Measurements from ENCODE around the gene C6orf62. TPM values are rescaled to one million over a fixed set of nuclear protein-coding genes. Genes with fewer than 3 reads are reported as not detected.
"Not testable (repeated sequence)": the region's sequence is repeated elsewhere in the genome, so short reads cannot be mapped to it uniquely, and the experiment has no call there.

C6orf62 gene
- total RNA-seq, 2 experiments from 2014 or later = 155 to 156 TPM

DNA sequence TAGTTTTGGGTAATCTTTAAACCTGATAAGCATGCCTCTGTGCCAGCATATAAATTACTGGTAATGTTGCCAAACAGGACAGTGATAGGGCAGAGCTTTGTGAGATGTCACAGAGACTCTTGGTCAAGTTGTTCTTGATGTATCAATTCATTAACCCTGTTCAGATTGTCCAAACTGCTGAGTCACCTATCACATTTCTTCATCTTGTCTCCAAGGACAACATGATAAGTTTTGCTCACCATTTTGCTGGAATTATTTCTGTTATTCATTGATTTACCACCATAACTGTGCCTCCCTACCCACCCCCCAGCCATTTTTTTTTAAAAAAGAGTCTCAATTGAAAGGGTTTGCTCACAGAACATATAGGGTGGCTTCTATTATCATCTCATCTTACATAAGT lies 36.3 kb upstream of the C6orf62 start:
- Mint-ChIP-seq H3K4me3 (no peak overlapping the region), H3K9me3 (peaks cover 9% of the 10 kb centered on the region), H3K27me3 (peaks cover 6% of the 10 kb centered on the region), H3K36me3 (ENCODE audit: low read depth) (no peaks in the 10 kb centered on the region), H3K4me1 (no peaks in the 10 kb centered on the region), H3K27ac (no peak overlapping the region)
- ChIA-PET CTCF (no interaction called here), POLR2A (interaction anchor here (0.8 kb wide), 1 partner anchor 33 kb away, joined by 3 read pairs; no protein-coding TSS in a partner anchor)
- no peak for DNase-seq

DNA sequence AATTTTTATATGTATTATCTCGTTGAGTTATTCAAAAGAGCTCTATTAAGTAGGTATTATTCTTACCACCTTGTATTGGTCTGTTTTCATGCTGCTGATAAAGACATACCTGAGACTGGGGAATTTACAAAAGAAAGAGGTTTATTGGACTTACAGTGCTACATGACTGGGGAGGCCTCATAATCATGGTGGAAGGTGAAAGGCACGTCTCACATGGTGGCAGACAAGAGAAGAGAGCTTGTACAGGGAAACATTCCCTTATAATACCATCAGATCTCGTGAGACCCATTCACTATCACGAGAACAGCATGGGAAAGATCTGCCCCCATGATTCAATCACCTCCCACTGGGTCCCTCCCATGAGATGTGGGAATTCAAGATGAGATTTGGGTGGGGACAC lies 35.4 kb upstream of the C6orf62 start:
- H3K27me3 Mint-ChIP-seq; H3K4me3 Mint-ChIP-seq; H3K9me3 Mint-ChIP-seq; DNase-seq; H3K36me3 Mint-ChIP-seq (ENCODE audit: low read depth); CTCF ChIA-PET; H3K27ac Mint-ChIP-seq; POLR2A ChIA-PET; H3K4me1 Mint-ChIP-seq: not testable (repeated sequence)

DNA sequence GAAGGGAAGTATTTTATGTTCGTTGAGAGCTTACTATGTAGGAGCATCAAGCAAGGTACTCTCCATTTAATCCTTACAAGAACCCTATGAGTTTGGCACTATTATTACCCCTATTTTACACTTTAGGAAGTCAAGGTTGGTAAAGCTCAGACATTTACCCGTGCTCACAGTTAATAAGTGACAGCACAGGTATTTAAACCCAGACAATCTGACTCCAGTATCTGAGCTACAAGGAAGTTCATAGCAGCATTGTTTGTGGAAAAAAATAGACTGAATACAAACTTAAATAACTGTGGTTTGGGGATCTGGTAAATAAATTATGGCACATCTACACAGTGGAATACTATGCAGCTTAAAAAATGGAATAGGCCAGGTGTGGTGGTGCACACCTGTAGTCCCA lies 34.6 kb upstream of the C6orf62 start:
- POLR2A ChIA-PET = no interaction called here
- no peaks in the 10 kb centered on the region for H3K36me3 Mint-ChIP-seq (ENCODE audit: low read depth)
- peaks cover 15% of the 10 kb centered on the region for H3K27me3 Mint-ChIP-seq
- CTCF ChIA-PET = no interaction called here
- H3K4me1 Mint-ChIP-seq = no peaks in the 10 kb centered on the region
- H3K27ac Mint-ChIP-seq = no peak overlapping the region
- H3K4me3 Mint-ChIP-seq = no peak overlapping the region
- DNase-seq = no peak
- peaks cover 9% of the 10 kb centered on the region for H3K9me3 Mint-ChIP-seq

DNA sequence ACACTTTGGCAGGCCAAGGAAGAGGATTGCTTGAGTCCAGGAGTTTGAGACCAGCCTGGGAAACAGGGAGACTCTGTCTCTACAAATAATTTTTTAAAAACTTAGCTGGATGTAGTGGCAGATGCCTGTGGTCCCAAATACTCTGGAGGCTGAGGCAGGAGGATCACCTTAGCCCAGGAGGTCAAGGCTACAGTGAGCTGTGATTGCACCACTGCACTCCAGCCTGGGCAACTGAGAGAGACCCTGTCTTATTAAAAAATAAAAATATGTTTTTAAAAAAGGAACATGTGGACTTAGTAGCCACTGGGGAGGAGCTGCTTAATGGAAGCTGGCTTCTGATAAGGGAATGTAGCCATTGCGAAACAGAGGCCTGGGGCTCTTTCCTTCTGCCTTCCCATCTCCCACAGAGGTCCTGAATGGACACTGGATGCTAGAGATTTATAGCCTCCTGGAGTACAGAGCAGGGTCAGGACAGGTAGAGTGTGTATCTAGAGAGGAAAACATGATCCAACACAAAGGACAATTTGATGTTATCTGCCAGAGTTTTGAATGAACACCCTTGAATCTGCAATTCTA lies 34.1 kb upstream of the C6orf62 start:
- ChIA-PET CTCF (no interaction called here), POLR2A (no interaction called here)
- no peak overlapping the region for H3K4me3 Mint-ChIP-seq
- no peak for DNase-seq
- H3K27ac Mint-ChIP-seq = no peak overlapping the region
- peaks cover 15% of the 10 kb centered on the region for H3K27me3 Mint-ChIP-seq
- H3K9me3 Mint-ChIP-seq = peaks cover 9% of the 10 kb centered on the region
- no peaks in the 10 kb centered on the region for H3K36me3 Mint-ChIP-seq (ENCODE audit: low read depth)
- no peaks in the 10 kb centered on the region for H3K4me1 Mint-ChIP-seq

DNA sequence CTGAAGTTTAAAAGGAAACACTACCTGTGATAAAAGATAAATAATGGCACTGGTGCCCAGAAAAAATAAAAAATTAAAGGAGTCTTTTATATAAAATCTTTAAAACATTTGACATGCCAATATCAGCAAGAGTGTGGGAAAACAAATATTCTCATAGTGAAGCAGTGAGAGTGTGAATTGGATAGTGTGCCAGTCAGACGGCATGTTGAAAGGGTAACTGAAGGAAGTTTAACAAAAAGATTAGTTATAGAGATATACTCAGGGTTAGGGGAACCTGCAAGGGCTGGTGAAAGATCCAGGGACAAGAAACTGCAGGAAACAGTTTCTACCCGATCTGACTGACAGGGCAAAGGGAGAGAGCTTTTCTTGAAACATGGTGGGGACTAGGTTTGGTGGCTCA lies 33.5 kb upstream of the C6orf62 start:
- peaks cover 15% of the 10 kb centered on the region for H3K27me3 Mint-ChIP-seq
- CTCF ChIA-PET = no interaction called here
- H3K4me3 Mint-ChIP-seq = no peak overlapping the region
- H3K36me3 Mint-ChIP-seq (ENCODE audit: low read depth) = no peaks in the 10 kb centered on the region
- no peak for DNase-seq
- H3K9me3 Mint-ChIP-seq = peaks cover 9% of the 10 kb centered on the region
- H3K4me1 Mint-ChIP-seq = no peaks in the 10 kb centered on the region
- H3K27ac Mint-ChIP-seq = no peak overlapping the region
- POLR2A ChIA-PET = no interaction called here

DNA sequence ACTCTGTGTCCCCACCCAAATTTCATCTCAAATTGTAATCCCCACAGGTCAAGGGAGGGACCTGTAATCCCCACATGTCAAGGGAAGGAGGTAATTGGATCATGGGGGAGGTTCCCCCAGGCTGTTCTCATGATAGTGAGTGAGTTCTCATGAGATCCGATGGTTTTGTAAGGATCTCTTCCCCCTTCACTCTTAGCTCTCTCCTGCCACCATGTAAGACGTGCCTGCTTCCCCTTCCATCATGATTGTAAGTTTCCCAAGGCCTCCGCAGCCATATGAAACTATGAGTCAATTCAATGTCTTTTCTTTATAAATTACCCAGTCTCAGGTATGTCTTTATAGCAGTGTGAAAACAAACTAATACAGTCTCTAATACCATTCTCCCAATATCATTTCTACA lies 31.9 kb upstream of the C6orf62 start:
- H3K27ac Mint-ChIP-seq; H3K4me3 Mint-ChIP-seq; H3K9me3 Mint-ChIP-seq; POLR2A ChIA-PET; DNase-seq; CTCF ChIA-PET; H3K4me1 Mint-ChIP-seq; H3K36me3 Mint-ChIP-seq (ENCODE audit: low read depth): not testable (repeated sequence)
- peaks cover 15% of the 10 kb centered on the region for H3K27me3 Mint-ChIP-seq

DNA sequence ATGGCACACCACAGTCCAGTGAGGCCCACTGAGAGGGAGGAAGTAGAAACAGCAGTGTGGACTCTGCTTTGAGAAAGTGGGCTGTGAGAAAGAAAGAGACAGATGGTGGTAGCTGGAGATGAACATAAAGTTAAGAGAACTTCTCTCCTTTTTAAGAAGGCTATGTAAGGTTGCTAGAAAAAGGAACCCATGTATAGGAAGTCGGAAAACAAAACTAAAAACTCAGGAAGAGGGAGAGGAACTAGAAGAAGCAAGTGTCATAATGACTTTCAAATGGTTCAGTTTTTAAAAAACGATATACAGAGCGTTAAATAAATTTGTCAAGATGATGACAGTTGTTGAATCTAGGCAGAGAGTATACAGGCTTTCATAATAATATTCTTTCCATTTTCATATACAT lies 30.3 kb upstream of the C6orf62 start:
- Mint-ChIP-seq H3K4me1 (no peaks in the 10 kb centered on the region), H3K4me3 (no peak overlapping the region), H3K36me3 (ENCODE audit: low read depth) (no peaks in the 10 kb centered on the region), H3K9me3 (peaks cover 5% of the 10 kb centered on the region), H3K27me3 (peaks cover 15% of the 10 kb centered on the region), H3K27ac (no peak overlapping the region)
- no peak for DNase-seq
- CTCF ChIA-PET = interaction anchor here (0.7 kb wide), 1 partner anchor 241 kb away, joined by 3 read pairs; no protein-coding TSS in a partner anchor
- POLR2A ChIA-PET = no interaction called here

DNA sequence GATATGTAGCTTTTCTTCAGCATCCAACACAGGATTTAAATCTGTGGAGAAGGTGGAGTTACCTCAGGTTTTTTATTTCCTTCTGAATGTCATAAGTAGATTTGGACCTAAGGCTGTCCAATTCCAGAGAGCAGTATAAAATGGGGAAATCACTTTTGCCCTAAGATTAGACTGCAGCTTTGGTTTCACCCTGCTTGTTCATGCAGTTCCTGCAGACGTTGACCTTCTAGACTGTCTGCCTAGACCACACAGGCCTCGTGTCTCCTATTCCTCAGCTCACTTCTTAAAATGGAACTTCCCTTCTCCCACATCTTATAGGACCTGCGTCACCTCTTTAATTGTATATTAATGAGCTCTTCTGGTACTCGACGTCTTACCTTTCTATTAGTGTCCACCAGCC lies 26.0 kb upstream of the C6orf62 start:
- ChIA-PET POLR2A (interaction anchor here (2.1 kb wide), 1 partner anchor 23 kb away, joined by 8 read pairs; no protein-coding TSS in a partner anchor), CTCF (interaction anchor here (1.2 kb wide), 1 partner anchor 34 kb away, joined by 3 read pairs; no protein-coding TSS in a partner anchor)
- no peak overlapping the region for H3K4me3 Mint-ChIP-seq
- no peak for DNase-seq
- no peak overlapping the region for H3K27ac Mint-ChIP-seq
- H3K36me3 Mint-ChIP-seq (ENCODE audit: low read depth) = no peaks in the 10 kb centered on the region
- no peaks in the 10 kb centered on the region for H3K9me3 Mint-ChIP-seq
- H3K27me3 Mint-ChIP-seq = peaks cover 9% of the 10 kb centered on the region
- H3K4me1 Mint-ChIP-seq = peaks cover 19% of the 10 kb centered on the region

DNA sequence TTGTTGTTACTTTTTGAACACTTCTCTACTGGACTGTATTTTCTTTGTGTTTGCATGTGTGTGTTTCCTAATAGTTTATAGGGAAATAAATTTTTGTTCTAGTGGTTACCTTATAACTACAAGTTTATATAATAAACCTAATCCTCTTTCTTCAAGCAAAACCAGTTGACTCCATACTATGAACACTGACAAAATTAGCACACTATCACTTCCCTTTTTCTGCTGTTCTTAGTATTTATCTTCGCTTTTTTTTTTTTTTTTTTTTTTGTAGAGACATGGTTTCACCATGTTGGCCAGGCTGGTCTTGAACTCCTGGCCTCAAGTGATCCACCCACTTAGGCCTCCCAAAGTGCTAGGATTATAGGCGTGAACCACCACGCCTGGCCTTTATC lies 25.0 kb upstream of the C6orf62 start:
- peaks cover 19% of the 10 kb centered on the region for H3K4me1 Mint-ChIP-seq
- DNase-seq = no peak
- POLR2A ChIA-PET = interaction anchor here (0.9 to 2.2 kb wide), 4 partner anchors 20 to 31 kb away, joined by 4 to 21 read pairs (median 12); partner anchors contain the start of genes C6orf62 and GMNN
- peaks cover 3% of the 10 kb centered on the region for H3K27me3 Mint-ChIP-seq
- no peaks in the 10 kb centered on the region for H3K9me3 Mint-ChIP-seq
- CTCF ChIA-PET = no interaction called here
- no peaks in the 10 kb centered on the region for H3K36me3 Mint-ChIP-seq (ENCODE audit: low read depth)
- no peak overlapping the region for H3K4me3 Mint-ChIP-seq
- no peak overlapping the region for H3K27ac Mint-ChIP-seq

DNA sequence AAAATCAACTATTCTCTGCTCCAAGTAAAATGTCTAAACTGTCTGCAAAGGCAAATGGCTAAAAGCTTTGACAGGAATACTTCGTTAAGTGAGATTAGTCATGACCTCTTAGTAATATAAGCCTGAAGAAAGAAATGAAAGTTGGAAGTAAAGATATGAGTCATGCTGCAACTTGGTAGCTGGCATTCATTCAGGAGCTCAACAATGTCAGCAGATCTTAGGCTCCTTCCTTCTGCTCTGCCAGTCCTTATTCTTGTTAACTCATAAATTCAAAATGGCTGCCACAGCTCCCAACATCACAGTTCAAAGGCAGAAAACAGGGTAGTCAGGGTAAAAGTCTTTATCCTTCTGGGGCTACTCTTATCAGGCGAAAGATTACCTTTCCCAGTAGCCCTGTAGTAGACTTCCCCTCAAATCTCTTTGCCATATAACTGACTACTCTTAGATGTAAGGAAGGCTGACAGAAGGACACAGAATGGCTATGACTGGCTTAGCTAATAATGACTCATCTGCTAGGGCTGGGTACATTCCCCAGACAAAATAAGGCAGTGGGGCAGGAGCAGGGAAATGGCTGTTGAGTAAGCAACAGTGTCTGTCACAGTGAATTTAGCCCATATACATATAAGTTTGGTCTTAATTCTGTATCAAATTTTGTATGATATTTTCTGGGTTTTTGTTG lies 24.4 kb upstream of the C6orf62 start:
- Mint-ChIP-seq H3K9me3 (no peaks in the 10 kb centered on the region), H3K36me3 (ENCODE audit: low read depth) (no peaks in the 10 kb centered on the region), H3K4me1 (peaks cover 19% of the 10 kb centered on the region), H3K27ac (peak overlapping the region; percentile 19), H3K27me3 (no peaks in the 10 kb centered on the region), H3K4me3 (no peak overlapping the region)
- ChIA-PET CTCF (interaction anchor here (0.6 to 1.2 kb wide), 7 partner anchors 15 to 164 kb away, joined by 3 to 4 read pairs (median 3); no protein-coding TSS in a partner anchor), POLR2A (interaction anchor here (0.9 to 2.2 kb wide), 5 partner anchors 20 to 33 kb away, joined by 4 to 21 read pairs (median 6); partner anchors contain the start of genes C6orf62 and GMNN)
- peak; percentile 22 for DNase-seq

DNA sequence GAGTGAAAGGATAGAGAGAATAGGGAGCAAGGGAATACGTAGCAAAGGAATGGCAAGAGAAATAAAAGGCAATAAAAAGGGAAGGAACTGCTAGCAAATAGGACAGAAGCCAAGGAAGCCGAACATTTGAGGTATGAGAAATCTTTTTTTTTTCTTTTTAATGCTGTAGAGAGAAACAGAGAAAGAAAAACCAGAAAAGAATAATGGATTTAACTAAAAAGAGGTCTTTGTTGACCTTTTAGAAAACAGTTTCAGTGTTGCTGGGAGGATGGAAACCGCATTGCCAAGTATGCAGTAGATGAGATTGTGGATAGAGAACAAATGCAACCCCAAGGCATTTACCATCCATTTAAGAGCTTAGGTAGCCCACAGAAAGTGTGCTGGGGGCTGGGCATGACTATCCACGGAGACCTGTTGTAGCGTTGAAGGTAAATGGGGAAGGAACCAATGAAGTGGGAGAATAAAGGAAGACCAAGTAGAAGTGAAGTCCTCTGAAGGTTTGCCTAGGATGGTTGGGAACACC lies 23.3 kb upstream of the C6orf62 start:
- Mint-ChIP-seq H3K27me3 (no peaks in the 10 kb centered on the region), H3K4me1 (peaks cover 19% of the 10 kb centered on the region), H3K4me3 (no peak overlapping the region), H3K27ac (no peak overlapping the region), H3K9me3 (no peaks in the 10 kb centered on the region), H3K36me3 (ENCODE audit: low read depth) (no peaks in the 10 kb centered on the region)
- no peak for DNase-seq
- ChIA-PET CTCF (interaction anchor here (0.8 to 1.2 kb wide), 4 partner anchors 14 to 161 kb away, joined by 3 to 4 read pairs (median 3); no protein-coding TSS in a partner anchor), POLR2A (interaction anchor here (1.3 to 2.2 kb wide), 4 partner anchors 20 to 34 kb away, joined by 4 to 21 read pairs (median 12); partner anchors contain the start of genes C6orf62 and GMNN)

DNA sequence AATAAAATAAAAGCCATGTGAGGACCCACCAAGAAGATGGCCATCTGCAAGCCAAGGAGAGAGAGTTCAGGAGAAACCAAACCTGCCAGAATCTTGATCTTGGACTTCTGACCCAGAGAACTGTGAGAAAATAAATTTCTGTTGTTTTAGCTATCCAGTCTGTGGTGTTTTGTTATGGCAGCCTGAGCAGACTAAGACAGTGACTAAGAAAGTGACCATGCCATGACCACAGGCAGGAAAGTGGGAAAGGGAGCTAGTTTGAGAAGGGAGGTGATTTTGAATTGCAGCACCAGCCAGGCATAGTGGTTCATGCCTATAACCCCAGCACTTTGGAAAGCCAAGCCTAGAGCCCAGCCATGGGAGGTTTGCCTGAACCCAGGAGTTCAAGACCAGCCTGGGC lies 21.9 kb upstream of the C6orf62 start:
- Mint-ChIP-seq H3K4me1 (peaks cover 19% of the 10 kb centered on the region), H3K36me3 (ENCODE audit: low read depth) (no peaks in the 10 kb centered on the region), H3K9me3 (no peaks in the 10 kb centered on the region), H3K4me3 (no peak overlapping the region), H3K27me3 (no peaks in the 10 kb centered on the region), H3K27ac (no peak overlapping the region)
- ChIA-PET POLR2A (interaction anchor here (1.2 to 1.5 kb wide), 2 partner anchors 16 to 19 kb away, joined by 3 to 5 read pairs; no protein-coding TSS in a partner anchor), CTCF (no interaction called here)
- no peak for DNase-seq

DNA sequence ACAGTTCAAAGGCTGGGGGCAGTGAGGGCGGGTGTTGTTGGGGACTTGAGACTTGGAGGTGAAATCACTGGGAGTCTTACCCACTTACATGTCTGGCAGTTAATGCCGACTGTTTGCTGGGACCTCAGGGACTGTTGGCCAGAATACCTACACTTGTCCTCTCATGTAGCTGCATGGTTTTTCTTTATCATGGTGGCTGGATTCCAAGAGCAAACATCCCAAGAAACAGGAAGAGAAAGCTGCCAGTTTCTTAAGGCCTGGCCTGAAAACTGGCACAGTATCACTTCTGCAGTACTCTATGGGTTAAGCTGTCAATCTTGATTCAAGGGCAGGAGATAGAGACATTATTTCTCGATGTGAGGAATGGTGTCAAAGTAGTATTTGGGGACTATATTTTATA lies 19.8 kb upstream of the C6orf62 start:
- Mint-ChIP-seq H3K36me3 (ENCODE audit: low read depth) (no peaks in the 10 kb centered on the region), H3K27ac (no peak overlapping the region)
- POLR2A ChIA-PET = interaction anchor here (1.2 to 1.6 kb wide), 2 partner anchors 17 to 37 kb away, joined by 3 to 8 read pairs; no protein-coding TSS in a partner anchor

More for the DNA sequence above, 19.8 kb upstream of the C6orf62 start:
- no peak for DNase-seq
- CTCF ChIA-PET = no interaction called here
- Mint-ChIP-seq H3K9me3 (no peaks in the 10 kb centered on the region), H3K4me1 (peaks cover 21% of the 10 kb centered on the region), H3K4me3 (no peak overlapping the region), H3K27me3 (no peaks in the 10 kb centered on the region)

Measured in activated CD4-positive, alpha-beta memory T cell treated with anti-CD3 and anti-CD28 coated beads, Interleukin-2, amount 10 ng/mL, durations not matched to agents 7 days and 5 days (primary cell).